CD4-positive, alpha-beta T cell treated with Interleukin-15 for 1 hour (primary cell): ENCODE data around the gene CCL4L2.
"Not testable (repeated sequence)": the region's sequence is repeated elsewhere in the genome, so short reads cannot be mapped to it uniquely, and the experiment has no call there.

Source experiments
- DNase-seq: peaks from one replicate; pipeline ENCODE4 v3.0.0-alpha.2; 2020

The CCL4L2 gene

DNA sequence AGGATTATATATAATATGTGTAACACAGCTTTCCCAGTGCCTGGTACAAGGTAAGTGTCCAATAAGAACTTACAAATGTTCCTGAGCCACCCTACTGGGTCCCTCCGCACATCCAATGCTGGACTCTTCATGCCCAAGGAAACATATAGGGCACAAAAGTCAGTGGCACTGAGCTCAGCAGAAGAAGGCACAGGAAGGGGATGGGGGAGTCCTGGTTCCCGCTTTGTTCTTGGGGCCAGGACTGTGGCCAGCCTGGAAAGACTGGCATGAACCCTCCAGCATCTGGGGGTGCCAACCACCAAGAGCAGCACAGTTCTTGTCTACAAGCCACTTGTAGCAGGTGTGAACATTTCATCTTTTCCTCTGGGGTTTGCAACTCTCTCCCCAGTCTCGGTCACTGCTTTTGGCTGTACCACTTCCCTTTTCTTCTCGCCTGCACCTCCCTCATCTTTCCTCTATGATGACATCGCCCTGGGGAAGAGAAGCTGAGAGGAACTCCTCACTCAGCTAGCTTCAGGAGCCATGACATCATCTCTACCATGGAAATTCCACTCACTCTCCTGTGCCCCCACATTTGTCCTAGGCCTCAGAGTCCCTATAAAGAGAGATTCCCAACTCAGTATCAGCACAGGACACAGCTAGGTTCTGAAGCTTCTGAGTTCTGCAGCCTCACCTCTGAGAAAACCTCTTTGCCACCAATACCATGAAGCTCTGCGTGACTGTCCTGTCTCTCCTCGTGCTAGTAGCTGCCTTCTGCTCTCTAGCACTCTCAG, at the start of gene CCL4L2:
TSS of gene CCL4L2 (plus strand) at position 625 of the 773 bp plus-strand sequence.
- DNase-seq, result peak; percentile 65

DNA sequence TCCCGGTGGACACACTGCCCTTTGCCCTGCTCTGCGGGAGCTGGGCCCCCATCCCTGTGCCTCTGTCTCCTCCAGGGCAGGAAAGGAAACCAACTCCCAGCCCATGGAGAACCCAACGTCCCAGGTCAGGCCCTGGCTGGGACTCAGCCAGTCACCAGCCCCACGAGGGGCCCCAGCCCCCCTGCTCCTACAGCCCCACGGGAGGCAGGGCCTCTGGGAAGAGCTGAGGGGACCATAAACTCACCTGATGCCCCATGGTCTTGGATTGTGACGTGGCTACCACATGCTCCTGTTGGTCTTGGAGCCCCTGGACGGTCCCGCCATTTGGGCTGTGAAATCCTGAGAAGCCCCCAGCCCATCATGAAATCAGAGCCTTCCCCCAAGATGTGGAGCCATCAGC, 42.0 kb upstream of the CCL4L2 start:
- DNase-seq, result not testable (repeated sequence)

DNA sequence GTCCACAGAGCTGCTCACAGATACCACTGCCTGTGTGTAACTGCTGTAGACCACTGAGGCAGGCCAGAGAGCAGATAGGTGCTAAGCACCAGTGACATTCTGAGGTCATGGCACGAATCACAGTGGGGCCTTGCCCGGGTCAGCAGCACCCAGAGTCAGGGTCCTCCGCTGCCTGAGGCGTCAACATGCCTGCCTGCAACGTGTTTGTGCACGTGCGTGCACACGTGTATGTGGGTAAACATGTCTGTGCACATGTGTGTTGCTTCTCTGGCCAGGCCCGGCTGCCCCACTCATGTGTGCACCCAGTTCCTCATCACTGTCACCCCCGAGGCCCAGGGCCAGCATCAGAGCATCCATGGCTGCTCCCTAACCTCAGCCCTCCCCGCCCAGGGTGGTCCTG, 34.3 kb upstream of the CCL4L2 start, which contains the start of gene TBC1D3B:
TSS of gene TBC1D3B (minus strand) at position 101 of the 400 bp plus-strand sequence. CDS start 1,586 bp downstream, outside the sequence.
- not testable (repeated sequence) for DNase-seq

DNA sequence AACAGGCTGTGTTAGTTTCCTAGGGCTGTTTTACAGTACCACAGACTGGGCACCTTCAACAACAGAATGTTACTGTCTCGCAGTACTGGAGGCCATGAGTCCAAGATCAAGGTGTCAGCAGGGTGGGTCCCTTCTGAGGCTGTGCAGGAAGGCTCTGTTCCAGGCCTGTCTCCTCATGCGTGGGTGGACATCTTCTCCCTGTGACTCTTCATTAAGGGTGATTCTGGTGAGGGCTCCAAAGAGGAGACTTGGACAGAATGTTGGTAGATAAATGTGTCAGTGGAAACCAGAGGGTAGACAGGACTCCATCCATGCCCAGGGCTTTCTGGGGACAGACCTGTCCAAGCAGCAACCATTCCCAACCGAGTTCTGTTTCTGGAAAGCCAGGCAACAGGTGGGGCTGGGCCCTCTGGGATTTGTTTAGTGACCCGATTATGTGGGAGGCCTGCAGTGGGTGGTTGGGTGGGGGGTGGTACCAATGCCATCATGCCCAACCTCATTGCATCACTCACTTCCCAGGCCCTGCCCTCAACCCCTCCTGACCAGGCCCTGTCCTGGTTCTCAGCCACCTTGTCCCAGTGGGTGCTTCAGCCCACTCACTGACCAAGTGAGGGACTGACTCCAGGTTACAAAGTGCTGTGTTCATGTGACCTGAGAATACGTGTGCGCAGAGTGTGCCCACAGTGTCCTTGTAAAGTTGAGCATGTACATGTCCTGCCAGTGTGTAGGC, 29.3 kb upstream of the CCL4L2 start:
- not testable (repeated sequence) for DNase-seq

DNA sequence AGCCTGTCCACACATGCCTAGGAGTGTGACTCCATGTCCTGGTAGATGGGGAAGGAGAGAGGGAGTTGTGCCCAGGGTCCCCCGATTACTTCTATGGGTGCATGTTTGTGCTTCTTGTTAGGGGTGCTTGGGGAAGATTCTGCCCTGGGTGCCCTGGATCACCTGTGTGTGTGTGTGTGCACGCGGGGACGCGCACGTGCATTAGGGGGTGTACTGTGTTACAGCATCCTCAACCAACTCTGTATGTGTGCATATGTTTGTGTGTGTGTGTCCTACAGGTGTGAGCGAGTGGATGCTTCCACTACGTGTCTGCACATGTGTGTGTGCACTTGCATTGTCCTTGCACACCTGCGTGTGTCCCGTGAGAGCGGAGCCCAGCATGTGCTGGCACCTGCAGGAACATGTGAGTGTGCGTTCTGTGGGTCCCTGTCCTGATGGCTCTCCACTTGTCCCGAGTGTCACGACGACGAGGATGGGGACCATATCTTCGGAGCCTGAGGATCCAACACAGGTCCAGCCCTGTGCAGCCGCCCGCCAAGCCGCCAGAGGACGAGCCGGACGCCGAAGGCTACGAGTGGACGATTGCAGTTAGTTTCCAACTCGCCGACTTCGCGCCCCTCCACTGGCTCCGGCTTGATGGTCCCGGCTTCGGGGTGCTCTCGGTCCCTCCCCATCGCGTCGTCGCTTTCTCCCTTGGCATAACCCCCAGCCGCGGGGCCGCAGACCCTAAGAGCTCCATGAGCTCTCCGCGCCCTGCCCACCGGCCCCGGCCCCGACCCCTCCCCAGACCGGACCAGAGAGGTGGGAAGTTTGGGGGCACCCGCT, 28.5 kb upstream of the CCL4L2 start:
- DNase-seq, result no peak

DNA sequence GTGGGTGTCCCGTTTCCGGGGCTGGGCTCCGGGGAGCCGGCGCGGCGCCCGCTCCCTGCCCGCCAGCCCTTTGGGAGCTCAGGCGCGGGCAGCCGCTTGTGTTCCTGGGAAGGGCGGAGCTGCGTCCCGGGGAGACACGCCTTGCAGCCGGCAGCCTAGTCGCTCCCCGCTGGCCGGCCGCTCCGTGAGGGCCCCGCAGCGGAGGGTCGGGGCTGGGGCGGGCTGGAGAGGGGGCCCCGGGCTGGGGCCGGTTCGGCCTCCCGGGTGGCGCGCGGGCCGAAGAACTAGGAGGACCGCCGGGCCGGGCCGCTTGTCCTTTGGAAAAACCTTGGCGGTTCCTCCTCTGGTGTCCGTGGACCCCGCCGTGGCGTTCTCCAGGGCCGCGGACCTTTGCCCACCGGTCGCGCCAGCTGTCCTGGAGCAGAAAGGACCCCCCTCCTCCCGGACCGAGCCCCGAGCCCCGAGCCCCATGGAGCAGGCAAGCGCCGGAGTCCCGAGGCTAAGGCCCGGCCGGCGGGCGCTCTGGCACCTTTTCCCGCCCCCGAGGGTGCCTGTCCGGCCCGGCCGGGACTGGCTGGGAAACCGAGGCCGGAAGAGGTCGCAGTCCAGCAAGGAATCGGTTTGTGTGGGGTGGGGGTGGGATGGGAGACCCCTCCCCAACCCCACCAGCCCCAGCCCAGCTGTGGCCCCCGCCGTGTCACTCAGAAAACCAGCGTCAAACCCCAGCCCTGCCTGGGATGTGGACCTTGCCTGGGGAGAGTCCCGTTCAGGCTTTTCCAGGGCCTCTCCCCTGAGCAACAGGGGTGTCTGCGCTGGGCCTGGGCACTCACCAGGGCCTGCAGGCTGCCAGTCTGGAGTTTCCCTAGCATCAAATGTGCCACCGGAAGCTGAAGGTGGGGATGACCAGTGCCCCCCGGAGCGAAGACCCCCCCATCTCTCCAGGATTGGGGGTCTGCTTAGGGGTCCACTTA, 27.6 kb upstream of the CCL4L2 start:
- DNase-seq, result peak; percentile 25

DNA sequence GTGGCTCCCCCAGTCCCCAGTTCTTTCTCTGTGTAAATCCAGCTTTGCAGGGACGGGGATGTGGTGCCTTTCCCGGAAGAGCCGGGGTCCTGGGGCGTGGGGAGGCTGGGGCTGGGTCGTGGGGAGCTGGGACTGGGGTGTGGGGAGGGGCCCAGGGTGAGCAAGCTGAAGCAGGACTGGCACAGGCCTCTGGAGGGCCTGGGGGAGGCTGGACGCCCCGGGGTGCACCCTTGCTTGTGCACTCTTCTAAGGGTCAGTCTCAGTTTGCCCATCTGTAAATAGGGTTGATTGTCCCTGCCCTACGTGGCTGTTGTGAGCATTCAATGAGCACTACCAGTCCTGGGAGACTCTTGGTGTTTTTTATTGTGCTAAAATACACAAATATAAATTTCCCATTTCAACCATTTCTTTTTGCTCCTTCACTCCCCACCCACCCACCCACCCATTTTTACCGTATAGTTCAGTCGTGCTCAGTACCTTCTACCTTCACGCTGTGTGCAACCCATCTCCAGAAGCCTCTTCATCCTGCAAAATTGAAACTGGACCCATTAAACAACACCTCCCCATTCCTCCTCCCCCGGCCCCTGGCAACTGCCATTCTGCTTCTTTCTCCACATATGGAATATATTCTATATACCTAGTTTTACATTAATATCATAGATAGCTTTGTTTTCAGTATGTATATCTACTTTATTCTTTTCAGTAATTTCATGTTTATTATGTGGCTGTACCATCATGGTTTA, 26.7 kb upstream of the CCL4L2 start:
- DNase-seq, result no peak

DNA sequence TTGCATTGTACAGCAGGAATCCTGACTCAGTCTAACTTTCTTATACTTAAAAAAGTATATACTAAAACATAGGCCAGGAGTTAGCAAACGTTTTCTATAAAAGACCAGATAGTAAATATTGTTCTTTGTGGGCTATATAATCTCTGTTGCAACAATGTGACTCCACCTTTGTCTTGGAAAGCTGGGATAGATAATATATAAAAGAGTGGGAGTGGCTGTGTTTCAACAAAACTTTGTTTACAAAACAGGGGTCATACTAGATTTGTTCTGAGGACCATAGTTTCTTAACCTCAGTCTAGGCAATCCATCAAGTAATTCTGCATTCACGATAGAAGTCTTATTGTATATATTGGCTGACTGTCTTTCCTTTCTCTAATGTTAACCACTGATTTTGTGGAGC, 25.4 kb upstream of the CCL4L2 start:
- no peak for DNase-seq

DNA sequence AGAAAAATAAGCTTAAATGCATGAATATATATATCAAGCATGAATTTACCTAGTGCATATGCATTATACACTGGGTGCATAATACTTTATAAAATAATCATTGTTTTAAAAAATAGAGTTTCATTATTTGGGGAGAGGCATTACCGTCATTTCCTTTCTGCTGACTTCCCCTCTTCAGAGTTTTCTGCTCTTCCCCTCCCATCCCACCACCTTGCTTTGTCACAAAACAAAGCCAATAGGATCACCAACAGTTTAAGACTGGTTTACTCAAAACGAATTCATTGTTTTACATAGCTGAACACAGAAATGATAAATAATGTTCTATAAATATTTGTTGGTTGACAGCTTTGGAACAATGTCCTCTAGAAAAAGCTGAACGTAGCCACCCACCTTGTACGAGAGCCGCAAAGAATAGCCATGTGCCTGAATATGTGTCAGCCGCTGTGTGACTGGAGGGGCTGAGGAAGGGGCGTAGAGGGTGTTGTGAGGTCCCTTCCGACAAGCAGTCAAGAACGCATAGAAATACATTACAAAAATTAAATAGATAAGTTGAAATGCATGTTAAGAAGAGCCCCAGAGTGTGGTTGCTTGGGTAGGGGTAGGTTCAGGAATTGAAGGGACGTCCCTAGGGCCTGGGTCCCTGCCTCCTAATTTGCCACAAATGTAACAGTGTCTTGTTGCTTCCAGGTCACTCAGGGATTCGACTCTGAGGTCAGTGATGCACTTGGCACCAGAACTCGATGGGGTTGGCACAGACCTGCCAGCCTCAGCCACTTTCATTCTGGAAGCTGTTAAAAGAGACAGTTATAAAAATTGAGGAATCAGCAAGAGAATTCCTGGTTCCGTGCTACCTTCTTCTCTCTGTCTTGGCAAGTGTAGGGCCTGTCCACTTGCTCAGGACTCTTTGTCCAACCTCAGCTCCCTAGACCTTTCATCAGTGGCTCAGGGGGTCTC, 23.8 kb upstream of the CCL4L2 start:
- not testable (repeated sequence) for DNase-seq

DNA sequence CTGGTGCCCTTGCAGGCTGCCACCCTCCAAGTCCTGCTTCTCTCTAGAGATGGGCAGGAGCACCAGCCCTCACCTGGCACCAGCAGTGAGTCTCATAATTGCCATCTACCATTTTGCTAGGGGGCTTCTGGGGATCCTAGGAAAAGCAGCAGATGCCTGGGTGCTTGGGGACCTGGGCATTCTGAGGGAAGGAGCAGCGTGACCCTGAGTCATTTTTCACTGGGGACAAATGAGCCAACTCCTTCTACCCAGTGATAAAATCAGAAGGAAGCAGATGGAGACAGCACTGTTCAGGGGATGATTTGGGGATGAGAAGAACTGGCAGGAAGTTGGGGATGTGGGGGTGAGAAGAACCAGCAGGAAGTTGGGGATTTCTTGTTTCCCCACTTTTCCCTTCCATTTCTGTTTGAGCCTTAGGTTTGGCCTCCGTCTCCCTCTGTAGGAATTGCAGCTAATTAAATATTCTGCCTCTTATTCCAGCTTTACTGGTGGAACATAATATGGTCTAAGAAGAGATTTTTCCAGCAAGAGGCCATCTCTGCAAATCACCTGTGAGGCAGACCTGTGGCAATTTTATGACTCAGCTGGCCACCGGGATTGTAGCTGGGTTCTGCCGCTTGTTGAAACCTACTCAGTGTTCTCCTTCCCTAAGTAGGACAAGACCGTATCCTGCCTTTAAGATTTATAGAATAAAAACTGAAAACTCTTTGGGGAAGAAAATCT, 22.8 kb upstream of the CCL4L2 start:
- not testable (repeated sequence) for DNase-seq

DNA sequence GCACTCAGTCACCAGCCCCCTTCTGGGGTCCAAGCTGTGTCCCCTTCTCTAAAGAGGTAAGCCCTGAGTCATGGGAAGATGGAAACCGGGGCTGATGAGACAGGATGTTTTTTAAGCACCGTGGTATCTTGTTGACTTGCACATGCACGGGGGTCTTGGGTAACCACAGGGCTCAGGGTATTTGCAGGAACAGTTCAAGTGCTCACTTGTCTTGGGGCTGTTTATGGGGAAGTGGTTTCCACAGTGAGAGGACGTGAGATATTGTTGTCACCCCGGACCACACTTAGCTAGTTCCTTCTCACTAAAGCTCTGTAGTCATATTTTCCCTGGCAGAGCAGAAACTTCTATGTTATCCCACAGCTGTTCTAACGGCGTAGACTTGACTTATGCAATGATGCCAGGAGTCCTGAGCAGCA, 22.0 kb upstream of the CCL4L2 start:
- DNase-seq, result peak; percentile 82

DNA sequence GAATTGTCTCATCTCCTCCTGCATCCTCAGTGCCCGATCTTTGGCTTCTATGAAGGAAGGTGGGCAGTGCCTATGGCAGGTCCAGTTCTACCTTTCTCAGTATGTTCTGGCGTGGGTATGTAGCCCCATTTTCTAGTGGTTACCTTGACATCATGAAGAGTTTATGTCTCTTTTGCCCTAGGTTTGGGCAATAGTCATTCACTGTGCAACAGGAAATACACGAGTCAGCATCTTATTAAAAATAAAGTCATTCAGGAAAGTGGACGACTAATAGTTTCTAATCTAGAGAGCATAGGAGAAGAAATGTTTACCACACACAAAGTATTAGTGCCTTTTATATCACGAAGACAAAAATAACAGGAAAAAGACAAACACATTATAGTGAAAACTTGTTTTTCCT, 20.9 kb upstream of the CCL4L2 start:
- not testable (repeated sequence) for DNase-seq

DNA sequence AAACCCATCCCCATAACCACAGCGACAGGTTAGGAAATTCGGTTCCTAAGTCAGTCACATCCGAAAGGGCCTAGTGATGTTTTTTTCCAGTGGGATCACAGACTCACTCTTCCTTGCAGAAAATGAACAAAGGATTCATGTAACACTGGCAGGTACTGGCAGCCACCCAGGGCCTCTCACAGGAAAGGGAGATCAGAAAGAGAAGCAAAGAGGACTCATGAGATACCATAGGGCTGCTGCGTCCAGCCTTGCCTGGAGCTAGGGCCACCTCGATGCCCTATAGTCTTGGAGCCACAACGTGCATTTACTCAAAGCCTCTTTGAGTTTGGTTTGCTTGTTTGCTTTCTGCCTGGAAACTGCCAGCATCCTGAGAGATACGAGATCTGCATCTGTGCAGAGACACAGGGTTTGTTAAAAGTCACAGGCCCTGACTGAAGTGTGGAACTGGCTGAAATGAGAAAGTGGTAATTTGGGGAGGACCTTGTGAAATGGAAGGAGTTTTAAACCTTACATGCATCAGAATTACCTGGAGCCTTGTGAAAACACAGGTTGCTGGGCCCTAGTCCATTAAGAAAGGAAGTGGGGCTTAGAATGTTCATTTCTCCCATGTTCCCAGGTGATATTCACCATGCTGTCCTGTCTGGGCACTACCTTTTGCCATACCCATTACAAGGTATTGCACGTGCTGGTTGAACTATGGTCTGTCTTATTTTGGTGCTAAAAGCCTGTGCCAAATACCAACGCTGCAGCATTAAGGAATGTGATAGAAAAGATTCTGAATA, 20.1 kb upstream of the CCL4L2 start:
- DNase-seq, result not testable (repeated sequence)

DNA sequence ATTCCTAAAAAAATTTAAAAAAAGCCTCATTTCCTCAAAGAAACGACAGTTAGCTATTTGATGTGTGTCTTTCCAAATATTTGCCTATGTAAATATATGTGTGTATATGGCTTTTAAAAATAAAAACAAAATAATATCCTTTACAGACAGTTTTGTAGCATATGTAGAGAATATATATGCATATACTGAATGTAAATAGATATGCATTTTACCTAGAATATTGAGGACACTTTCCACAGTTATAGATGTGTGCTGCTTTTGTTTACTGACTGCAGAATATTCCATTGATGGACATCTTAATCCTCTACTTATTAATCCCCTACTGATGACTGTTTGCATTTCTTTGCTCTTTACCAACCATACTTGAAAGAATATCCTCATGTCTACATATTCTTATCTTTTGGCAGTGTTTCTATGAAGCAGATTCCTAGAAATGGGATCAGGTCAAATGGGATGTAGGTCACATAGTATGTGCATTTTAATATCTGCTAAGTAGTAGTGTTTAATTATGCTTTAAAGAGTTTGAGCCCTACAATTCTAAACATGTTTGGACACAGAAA, 17.6 kb upstream of the CCL4L2 start:
- no peak for DNase-seq

DNA sequence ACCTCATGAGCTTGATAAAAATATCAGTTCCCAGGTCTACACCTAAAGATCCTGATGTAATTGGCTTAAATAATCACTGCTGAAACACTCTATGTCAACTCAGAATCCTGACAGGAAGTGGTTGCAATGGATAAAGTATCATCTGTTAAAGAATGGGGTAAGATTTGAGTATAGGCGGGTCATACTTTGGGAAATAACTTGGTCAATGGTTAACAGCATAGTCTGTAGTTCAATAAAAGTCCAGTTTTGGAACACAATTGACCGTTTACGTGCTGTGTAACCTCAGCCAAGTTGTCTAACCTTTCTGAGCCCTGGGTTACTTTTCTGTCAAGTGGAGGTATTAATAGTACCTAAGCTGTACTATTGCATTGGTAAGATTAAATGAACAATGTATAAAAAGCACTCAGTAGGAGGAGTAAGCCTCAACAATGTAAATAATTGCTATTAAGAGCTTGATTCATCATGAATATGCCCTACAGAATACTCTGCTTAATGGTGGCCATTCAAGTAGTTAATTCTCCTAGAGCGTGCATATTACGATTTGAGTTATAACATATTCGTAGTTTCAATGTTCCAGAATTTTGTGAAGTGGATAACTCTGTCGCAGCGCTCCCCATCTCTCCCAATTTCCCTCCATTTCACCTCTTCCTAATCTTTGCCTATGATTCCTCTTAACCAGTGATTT, 16.6 kb upstream of the CCL4L2 start:
- not testable (repeated sequence) for DNase-seq

DNA sequence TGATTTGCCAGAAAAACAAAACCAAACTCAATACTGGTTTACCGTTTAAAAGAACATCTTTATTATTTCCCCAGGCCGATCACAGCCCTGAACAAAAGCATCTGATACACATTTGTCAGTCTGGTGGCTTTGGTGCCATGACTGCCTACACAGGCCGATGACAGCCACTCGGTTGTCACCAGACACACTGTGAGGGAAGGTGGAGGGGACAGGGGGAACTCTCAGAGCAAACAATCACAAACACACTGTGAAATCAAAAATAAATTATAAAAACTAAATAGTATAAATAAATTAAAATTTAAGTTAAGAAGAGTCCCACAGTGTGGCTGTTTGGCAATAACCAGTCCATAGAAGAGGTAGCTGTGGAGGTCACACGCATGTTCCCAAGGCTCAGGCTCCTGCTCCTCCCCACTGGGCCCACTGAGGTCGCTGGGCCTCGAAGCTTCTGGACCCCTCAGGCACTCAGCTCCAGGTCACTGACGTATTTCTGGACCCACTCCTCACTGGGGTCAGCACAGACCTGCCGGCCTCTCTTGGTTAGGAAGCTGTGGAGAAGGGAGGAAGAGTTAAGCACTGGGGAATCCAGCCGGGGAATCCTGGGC, 15.9 kb upstream of the CCL4L2 start:
- not testable (repeated sequence) for DNase-seq
